ENCODE measurements around the gene TMEM59L.

GRCh38 chr19:18605546-18606280, 7.0 kb upstream of the TMEM59L start:
- TF ChIP-seq POLR2A (IDR thresholded peaks at IDR 0.05; ENCODE audit: low read depth, low read length) (no peak), POLR2AphosphoS5 (IDR thresholded peaks at IDR 0.05; ENCODE audit: low read depth, low read length) (no peak)
